DND-41 (cell line): Measurements from ENCODE around the gene IQGAP2.

Experiments used
- ATAC-seq: fragments of 200-7000 bp; cut with Tn5 transposase; 3 replicates; pipeline ENCODE4 v1.9.1; 2021; ENCODE audit warnings: low read depth; ENCODE audit not compliant: insufficient read depth
- DNase-seq: peaks from one replicate; pipeline ENCODE4 v3.0.0-alpha.2; 2020
- H2AFZ ChIP-seq: 2 replicates; pipeline ENCODE4 v1.6.0; 2012; ENCODE audit warnings: low read depth, low read length
- H3K27ac ChIP-seq: 2 replicates; pipeline ENCODE4 v1.5.1; 2012; ENCODE audit warnings: low read length, inconsistent platforms
- H3K27me3 ChIP-seq: fragments of 200-600 bp; sonication (generic); 2 replicates; pipeline ENCODE4 v1.6.0; 2012; ENCODE audit warnings: low read length, mild to moderate bottlenecking, inconsistent platforms; ENCODE audit not compliant: insufficient read depth, poor library complexity
- H3K36me3 ChIP-seq: 2 replicates; pipeline ENCODE4 v1.5.1; 2012; ENCODE audit warnings: low read length, inconsistent platforms; ENCODE audit not compliant: insufficient read depth
- H3K4me1 ChIP-seq: 2 replicates; pipeline ENCODE4 v1.5.1; 2012; ENCODE audit warnings: mild to moderate bottlenecking, low read length; ENCODE audit not compliant: insufficient read depth
- H3K4me2 ChIP-seq: 2 replicates; pipeline ENCODE4 v1.6.0; 2012; ENCODE audit warnings: mild to moderate bottlenecking, moderate library complexity, low read length, inconsistent platforms; ENCODE audit not compliant: insufficient read depth
- H3K4me3 ChIP-seq, 2 experiments: fragments of 200-600 bp in 1 of 2; shearing (Covaris generic) in 1 of 2; 2 replicates each; pipeline ENCODE4 v1.5.1; 2012 to 2016; ENCODE audit warnings: inconsistent platforms in 2 of 2, low read length in 2 of 2, mild to moderate bottlenecking in 2 of 2, low read depth in 1 of 2, moderate library complexity in 1 of 2
- H3K79me2 ChIP-seq: 2 replicates; pipeline ENCODE4 v1.6.0; 2012; ENCODE audit warnings: low read length, inconsistent platforms; ENCODE audit not compliant: insufficient read depth
- H3K9ac ChIP-seq: 2 replicates; pipeline ENCODE4 v1.6.0; 2012; ENCODE audit warnings: low read depth, mild to moderate bottlenecking, inconsistent platforms, low read length, moderate library complexity
- H3K9me3 ChIP-seq: 2 replicates; pipeline ENCODE4 v1.5.1; 2012; ENCODE audit warnings: low read length, moderate library complexity, mild to moderate bottlenecking, inconsistent platforms; ENCODE audit not compliant: insufficient read depth, severe bottlenecking
- H4K20me1 ChIP-seq: 2 replicates; pipeline ENCODE4 v1.6.0; 2012; ENCODE audit warnings: low read length; ENCODE audit not compliant: insufficient read depth
- CTCF ChIP-seq: IDR thresholded peaks from 2 replicates; pipeline ENCODE4 v1.5.1; 2012; ENCODE audit warnings: borderline replicate concordance, low read length, moderate library complexity, mild to moderate bottlenecking; ENCODE audit not compliant: poor library complexity, severe bottlenecking; ENCODE audit errors: extremely low read depth
- EZH2 ChIP-seq: IDR thresholded peaks from 3 replicates; pipeline ENCODE4 v1.6.1; 2012; ENCODE audit warnings: borderline replicate concordance, low read depth, mild to moderate bottlenecking, moderate library complexity, low read length, inconsistent platforms; ENCODE audit not compliant: severe bottlenecking

The IQGAP2 gene

GRCh38 chr5:76451031-76451701 is 48.1 kb downstream of the IQGAP2 start:
- Histone ChIP-seq H3K79me2 (no peaks in the 10 kb centered on the region), H3K4me2 (no peak overlapping the region), H3K36me3 (no peaks in the 10 kb centered on the region), H4K20me1 (no peaks in the 10 kb centered on the region), H3K27me3 (no peaks in the 10 kb centered on the region), H3K4me3 (no peak overlapping the region), H3K9ac (no peak overlapping the region), H3K27ac (no peak overlapping the region), H3K4me1 (no peaks in the 10 kb centered on the region), H2AFZ (no peak overlapping the region), H3K9me3 (no peaks in the 10 kb centered on the region)
- TF ChIP-seq EZH2 (no peak), CTCF (no peak)
- no peak for DNase-seq
- ATAC-seq = no peak

GRCh38 chr5:76455531-76456133 is 52.5 kb downstream of the IQGAP2 start:
- H2AFZ ChIP-seq = no peak overlapping the region
- no peak for ATAC-seq
- H3K79me2 ChIP-seq = no peaks in the 10 kb centered on the region
- no peaks in the 10 kb centered on the region for H3K4me1 ChIP-seq
- no peaks in the 10 kb centered on the region for H3K36me3 ChIP-seq
- no peak overlapping the region for H3K4me2 ChIP-seq
- TF ChIP-seq CTCF (no peak), EZH2 (no peak)
- peaks cover 3% of the 10 kb centered on the region for H3K27me3 ChIP-seq
- no peaks in the 10 kb centered on the region for H4K20me1 ChIP-seq
- H3K9ac ChIP-seq = no peak overlapping the region
- H3K4me3 ChIP-seq = no peak overlapping the region
- H3K9me3 ChIP-seq = no peaks in the 10 kb centered on the region
- no peak for DNase-seq
- H3K27ac ChIP-seq = no peak overlapping the region

- H2AFZ ChIP-seq = no peak overlapping the region
- no peaks in the 10 kb centered on the region for H3K36me3 ChIP-seq
- no peak overlapping the region for H3K4me2 ChIP-seq
- no peak overlapping the region for H3K9ac ChIP-seq
- peaks cover 3% of the 10 kb centered on the region for H3K27me3 ChIP-seq
- ATAC-seq (no peak), DNase-seq (no peak)
- no peak overlapping the region for H3K27ac ChIP-seq
- no peaks in the 10 kb centered on the region for H3K9me3 ChIP-seq
- no peaks in the 10 kb centered on the region for H3K79me2 ChIP-seq
- H3K4me3 ChIP-seq = no peak overlapping the region
- H4K20me1 ChIP-seq = no peaks in the 10 kb centered on the region
- H3K4me1 ChIP-seq = no peaks in the 10 kb centered on the region
- TF ChIP-seq CTCF = no peak
- no peak for TF ChIP-seq EZH2
Observed at GRCh38 chr5:76456258-76456657, 53.2 kb downstream of the IQGAP2 start.
